ENCODE results near the gene TNP2.

The TNP2 gene

GRCh38 chr16:11255737-11256660, 13.1 kb downstream of the TNP2 start, which contains the start of gene SOCS1:
SOCS1 (minus strand) TSS chr16:11256204; CDS start chr16:11255478, 726 bp downstream.
- DNase-seq (ENCODE audit: low read depth) = peak; percentile 62

DNA sequence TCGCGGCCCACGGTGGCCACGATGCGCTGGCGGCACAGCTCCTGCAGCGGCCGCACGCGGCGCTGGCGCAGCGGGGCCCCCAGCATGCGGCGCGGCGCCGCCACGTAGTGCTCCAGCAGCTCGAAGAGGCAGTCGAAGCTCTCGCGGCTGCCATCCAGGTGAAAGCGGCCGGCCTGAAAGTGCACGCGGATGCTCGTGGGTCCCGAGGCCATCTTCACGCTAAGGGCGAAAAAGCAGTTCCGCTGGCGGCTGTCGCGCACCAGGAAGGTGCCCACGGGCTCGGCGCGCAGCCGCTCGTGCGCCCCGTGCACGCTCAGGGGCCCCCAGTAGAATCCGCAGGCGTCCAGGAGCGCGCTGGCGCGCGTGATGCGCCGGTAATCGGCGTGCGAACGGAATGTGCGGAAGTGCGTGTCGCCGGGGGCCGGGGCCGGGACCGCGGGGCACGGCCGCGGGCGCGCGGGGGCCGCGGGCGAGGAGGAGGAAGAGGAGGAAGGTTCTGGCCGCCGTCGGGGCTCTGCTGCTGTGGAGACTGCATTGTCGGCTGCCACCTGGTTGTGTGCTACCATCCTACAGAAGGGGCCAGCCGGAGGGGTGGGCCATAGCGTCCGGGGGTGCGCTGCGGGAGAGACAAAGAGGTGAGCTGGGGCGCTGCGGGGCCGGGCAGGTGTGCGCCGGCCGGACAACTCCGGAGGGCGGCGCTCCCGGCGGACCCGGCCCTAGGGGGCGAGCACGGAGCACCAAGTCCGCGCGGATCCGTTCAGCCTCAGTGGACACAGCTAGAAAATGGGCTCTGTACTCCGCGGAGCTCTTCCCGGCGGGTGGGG, 14.0 kb downstream of the TNP2 start:
- DNase-seq (ENCODE audit: low read depth) = no peak

DNA sequence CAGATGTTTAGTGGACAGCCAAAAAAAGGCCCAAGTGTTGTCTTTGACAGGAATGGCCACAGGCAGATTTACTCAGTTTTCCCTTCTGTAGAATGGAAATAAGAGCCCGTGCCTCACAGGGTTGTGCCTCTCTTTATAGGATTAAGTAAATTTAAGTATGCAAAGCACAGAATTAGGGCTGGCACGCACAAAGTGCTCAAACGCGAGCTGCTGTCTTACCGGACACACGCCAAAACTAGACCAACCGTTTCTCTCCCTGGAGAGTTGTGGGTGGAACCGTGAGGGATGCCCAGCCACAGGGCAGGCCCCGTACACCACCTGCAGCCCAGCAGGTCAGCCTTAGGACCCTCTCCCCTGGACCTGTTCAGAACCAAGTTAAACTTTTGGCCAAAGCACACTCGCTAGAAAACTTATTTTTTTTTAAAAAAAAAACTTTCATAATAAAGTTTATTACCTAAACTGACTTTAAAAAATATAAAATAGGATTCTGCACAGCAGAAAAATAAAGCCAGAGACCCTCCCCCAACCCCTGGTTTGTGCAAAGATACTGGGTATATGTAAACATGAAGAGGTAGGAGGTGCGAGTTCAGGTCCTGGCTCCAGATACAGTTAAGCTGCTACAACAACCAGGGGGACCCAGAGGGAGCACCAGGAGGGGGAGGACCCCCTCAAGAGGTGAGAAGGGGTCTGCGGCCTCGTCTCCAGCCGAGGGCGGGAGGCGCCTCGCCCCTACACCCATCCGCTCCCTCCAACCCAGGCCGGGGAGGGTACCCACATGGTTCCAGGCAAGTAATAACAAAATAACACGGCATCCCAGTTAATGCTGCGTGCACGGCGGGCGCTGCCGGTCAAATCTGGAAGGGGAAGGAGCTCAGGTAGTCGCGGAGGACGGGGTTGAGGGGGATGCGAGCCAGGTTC, 14.9 kb downstream of the TNP2 start:
- DNase-seq (ENCODE audit: low read depth) = no peak

GRCh38 chr16:11253009-11253994, 15.8 kb downstream of the TNP2 start:
- no peak for DNase-seq (ENCODE audit: low read depth)

DNA sequence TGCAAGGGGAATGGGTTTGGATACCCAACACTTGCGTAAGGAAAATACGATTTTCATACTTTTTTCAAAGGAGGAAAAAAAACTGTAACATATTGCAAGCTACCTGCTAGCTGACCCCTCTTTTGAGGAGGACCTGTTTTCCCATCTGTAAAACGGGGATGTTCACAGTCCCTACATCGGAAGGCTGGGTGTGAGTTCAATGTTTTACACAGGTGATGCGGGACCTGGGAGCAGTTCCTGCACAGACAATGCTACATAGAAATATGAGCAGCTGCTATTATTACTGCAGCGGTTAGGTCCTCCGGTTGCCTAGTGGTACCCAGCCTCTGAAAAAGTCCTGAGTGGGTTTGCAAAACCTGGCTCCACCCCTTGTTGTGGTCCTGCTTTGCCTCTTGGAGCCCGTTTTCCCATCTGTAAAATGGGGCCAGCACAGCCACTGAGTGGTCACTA, 16.6 kb downstream of the TNP2 start:
- DNase-seq (ENCODE audit: low read depth) = no peak

DNA sequence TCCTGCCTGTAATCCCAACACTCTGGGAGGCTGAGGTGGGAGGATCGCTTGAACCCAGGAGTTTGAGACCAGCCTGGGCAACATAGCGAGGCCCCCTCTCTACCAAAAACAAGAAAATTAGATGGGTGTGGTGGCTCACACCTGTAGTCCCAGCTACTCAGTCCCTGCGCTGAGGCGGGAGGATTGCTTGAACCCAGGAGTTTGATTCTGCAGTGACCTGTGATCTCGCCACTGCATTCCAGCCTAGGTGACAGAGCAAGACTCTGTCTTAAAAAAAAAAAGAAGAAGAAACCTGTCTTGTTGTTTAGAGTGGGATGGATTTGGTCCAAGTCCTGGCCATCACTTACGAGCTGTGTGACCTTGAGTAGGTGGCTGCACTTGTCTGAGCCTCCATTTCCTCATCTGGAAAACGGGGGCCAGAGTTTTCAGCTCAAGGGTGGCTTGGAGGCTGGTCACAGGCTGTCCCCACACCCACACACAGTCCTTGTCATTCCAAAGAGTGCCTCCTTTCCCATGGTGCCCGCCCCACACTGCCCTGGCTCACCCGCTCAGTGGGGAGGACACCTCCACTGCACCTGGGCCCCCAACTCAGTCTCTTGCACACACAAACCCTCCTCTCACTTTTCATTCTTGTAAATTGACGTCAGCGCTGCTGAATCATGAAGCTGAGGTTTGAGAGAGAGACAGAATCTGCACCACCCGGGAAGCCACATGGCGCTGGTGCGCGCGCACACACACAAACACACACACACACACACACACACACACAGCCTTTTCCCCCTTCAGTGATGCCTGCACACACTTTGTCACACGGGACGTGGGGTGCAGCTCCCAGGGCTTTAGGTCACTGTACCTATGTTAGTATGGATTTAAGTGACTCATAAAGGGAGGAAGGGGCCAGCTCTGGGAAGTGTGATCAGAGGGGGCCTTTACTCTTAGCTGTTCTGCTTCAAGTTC, 17.3 kb downstream of the TNP2 start:
- no peak for DNase-seq (ENCODE audit: low read depth)

DNA sequence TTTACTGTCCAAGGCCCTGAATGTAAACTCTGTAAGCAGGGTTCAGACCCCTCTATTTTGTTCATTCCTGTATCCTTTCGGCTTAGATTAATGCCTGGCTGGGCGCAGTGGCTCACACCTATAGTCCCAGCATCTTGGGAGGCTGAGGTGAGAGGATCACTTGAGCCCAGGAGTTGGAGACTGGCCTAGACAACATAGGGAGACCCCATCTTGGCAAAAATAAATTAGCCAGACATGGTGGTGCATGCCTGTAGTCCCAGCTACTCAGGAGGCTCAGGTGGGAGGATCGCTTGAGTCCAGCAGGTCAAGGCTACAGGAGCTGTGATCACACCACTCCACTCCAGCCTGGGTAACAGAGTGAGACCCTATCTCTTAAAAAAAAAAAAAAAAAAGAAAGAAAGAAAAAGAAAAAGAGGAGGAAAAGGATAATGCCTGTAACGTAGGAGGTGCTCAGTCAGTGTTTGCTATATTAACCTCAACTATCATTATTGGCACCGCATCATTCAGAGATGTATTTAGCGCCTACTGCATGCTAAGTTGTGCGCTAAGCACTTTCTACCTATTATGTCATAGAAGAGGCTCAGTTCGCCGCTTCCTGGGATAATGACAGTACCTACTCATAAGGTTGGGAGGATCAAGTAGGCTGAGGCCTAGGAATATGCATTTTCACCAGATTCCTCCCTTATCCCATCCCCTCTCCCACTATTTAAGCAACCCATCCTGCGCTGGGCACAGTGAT, 18.2 kb downstream of the TNP2 start:
- DNase-seq (ENCODE audit: low read depth) = no peak

DNA sequence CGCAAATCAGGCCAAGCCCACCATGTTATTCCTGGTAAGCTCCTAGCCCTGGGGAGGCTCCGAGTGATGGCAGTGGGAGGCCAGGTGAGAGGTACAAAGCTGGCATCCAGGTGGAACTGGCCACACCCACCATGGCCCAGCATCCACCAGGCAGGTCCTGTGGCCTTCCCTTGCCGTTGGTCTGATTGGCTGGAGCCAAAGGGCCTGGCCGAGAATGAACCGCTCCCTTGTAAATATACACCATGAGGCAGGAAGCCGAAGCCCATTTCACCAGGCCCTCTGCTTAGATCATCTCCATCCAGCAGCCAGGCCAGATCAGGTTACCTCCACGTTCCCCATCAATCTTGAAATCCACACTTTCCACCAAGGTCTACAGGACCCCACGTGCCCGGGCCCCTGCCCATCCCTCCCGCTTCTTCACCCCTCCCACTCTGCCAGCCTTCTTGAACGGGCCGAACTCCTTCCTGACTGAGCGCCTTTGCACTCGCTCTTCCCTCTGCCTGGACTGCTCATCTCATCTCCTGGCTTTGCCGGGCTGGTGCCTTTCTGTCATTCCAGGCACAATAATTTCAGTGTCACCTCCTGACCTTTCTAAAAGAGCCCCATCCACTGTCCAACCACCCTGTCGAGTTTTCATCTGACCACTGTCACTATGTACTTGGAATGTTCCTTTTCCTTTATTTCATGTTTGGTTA, 18.9 kb downstream of the TNP2 start:
- DNase-seq (ENCODE audit: low read depth) = no peak

DNA sequence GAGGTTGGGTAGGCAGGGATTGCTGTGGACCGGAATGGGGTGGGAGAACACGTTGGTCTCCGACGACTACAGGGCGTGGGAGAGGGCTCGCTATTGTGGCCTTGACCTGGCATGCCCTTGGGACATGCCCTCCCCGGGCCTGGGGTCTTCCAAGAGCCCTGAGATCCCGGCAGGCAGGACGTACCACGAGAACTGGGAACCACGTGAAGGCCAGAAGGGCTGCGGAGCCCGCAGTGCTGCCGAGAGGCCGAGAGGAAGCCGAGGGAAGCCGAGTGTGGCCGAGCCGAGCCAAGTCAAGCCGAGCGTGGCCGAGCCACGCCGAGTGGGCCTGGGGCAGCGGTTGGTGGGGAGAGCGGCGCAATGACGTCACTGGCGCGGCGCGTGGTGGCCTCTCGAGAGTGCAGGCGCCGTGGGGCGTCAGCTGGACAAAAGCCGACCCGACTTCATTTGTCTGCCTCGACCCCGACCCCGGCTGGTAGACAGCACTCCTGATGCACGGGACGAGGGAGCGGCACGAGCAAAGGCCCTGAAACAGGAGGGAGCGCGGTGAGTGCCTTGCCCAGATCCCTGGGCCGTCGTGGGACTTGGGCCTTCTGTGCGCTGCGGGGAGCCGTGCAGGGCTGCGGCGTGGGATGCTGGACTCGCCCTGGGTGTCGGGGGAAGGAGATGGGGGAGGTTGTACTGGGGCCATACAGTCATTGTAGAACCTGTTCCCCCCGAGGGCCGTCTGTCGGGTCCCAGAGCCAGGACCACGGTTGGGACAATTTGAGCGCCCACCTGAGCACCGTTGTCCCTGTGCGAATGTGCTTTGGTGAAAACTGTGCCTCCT, 19.7 kb downstream of the TNP2 start:
- DNase-seq (ENCODE audit: low read depth) = no peak

DNA sequence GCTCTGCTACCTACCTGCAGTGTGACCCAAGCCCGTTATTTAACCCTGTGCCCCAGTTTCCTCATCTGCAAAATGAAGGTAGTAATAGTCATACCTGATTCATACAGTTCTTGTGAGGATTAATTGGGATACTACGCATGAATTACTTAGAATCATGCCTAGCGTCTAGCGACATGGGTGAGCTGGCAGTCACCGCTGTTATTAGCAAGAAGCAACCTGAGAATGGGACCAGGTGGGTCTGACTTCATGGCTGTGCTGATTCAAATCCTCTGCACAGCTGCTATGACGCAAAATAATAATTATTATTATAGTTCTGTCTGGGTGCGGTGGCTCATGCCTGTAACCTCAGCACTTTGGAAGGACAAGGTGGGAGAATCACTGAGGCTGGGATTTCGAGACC, 21.0 kb downstream of the TNP2 start:
- DNase-seq (ENCODE audit: low read depth) = no peak

- DNase-seq (ENCODE audit: low read depth) = no peak
These were observed 23.1 kb downstream of the TNP2 start for GRCh38 chr16:11245988-11246387.

- no peak for DNase-seq (ENCODE audit: low read depth)
These were observed 23.8 kb downstream of the TNP2 start for GRCh38 chr16:11245222-11245737.

DNA sequence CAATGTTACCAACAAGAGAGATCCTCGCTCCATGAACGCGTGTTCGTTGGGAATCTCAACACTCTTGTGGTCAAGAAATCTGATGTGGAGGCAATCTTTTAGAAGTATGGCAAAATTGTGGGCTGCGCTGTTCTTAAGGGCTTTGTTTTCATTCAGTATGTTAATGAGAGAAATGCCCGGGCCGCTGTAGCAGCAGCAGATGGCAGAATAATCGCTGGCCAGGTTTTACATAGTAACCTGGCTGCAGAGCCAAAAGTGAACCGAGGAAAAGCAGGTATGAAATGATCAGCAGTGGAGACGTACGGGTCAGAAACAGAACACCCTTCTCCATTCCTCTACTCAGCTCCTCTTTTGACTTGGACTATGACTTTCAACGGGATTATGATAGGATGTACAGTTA, 26.5 kb downstream of the TNP2 start:
- no peak for DNase-seq (ENCODE audit: low read depth)

DNA sequence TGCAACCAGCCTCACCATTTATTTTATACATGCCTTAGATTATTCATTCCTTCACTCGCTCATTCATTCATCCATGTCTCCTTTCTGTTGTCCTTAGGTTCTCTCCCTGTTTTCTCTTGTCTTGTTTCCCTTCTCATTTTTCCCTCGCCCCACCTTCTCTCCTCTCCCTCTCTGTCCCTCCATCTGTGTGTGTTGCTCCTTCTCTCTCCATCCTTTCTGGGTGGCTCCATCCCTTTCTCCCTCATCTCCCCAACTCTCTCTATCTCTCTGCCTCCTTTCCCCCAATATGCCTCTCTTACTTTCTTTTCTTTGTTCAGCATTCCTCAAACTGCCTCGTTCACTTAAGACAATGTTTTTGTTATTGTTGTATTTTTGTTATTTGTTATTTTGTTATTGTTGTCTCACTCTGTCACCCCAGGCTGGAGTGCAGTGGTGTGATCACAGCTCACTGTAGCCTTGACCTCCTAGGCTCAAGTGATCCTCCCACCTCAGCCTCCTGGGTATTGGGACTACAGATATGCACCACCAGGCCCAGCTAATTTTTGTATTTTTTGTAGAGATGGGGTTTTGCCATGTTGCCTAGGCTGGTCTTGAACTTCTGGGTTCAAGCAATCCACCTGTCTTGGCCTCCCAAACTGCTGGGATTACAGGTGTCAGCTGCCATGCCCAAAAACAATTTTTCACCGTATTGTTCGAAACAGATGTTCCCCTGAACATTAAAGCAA, 27.5 kb downstream of the TNP2 start:
- no peak for DNase-seq (ENCODE audit: low read depth)

GRCh38 chr16:11240636-11241473, 28.3 kb downstream of the TNP2 start:
- no peak for DNase-seq (ENCODE audit: low read depth)
